Hematopoietic multipotent progenitor cell treated with erythropoietin and hydrocortisone succinate and interleukin-3 and kit ligand, for 4 days (in vitro differentiated cells): ENCODE data around the gene FAM90A26.
"Not testable (repeated sequence)": the region's sequence is repeated elsewhere in the genome, so short reads cannot be mapped to it uniquely, and the experiment has no call there.

Experiments
- DNase-seq: peaks from one replicate; pipeline ENCODE4 v3.0.0-alpha.2; 2015

Gene FAM90A26

GRCh38 chr4:9160046-9160445 lies 10.2 kb upstream of the FAM90A26 start:
- DNase-seq: not testable (repeated sequence)

- not testable (repeated sequence) for DNase-seq
Measured at GRCh38 chr4:9165990-9166389, 4.2 kb upstream of the FAM90A26 start.

- DNase-seq: not testable (repeated sequence)
Measured at GRCh38 chr4:9210357-9210756, 40.1 kb downstream of the FAM90A26 start, which contains the start of gene USP17L10. TSS of gene USP17L10 (plus strand) at chr4:9210657. CDS start at chr4:9210657, 0 bp downstream.

- DNase-seq: not testable (repeated sequence)
Measured at GRCh38 chr4:9214701-9215100, 44.5 kb downstream of the FAM90A26 start.

- DNase-seq: not testable (repeated sequence)
Measured at GRCh38 chr4:9215105-9215504, 44.9 kb downstream of the FAM90A26 start, which contains the start of gene USP17L11. TSS of gene USP17L11 (plus strand) at chr4:9215405. CDS start at chr4:9215405, 0 bp downstream.

GRCh38 chr4:9219852-9220251 lies 49.6 kb downstream of the FAM90A26 start, which contains the start of gene USP17L12:
TSS of gene USP17L12 (plus strand) at chr4:9220152. CDS start at chr4:9220152, 0 bp downstream.
- not testable (repeated sequence) for DNase-seq

- DNase-seq: not testable (repeated sequence)
Measured at GRCh38 chr4:9224596-9224995, 54.4 kb downstream of the FAM90A26 start, which contains the start of gene USP17L13. TSS of gene USP17L13 (plus strand) at chr4:9224896. CDS start at chr4:9224896, 0 bp downstream.
